ENCODE data around the gene TOB2. TPM values are rescaled to one million over a fixed set of nuclear protein-coding genes. Genes with fewer than 3 reads are reported as not detected.

Gene TOB2
- total RNA-seq, 1 experiment from 2014 or later, result 10.4 TPM

- DNase-seq (ENCODE audit: low spot score), result no peak
Measured at GRCh38 chr22:41384128-41384527, 62.5 kb downstream of the TOB2 start.

Other genes with a start within 250 kb of the TOB2 start
- gene L3MBTL2, start 241.5 kb downstream of the TOB2 start, total RNA-seq (2014; rRNA removed; shearing (Covaris generic)), result 16.4 and 20.7 TPM in 2 replicates
- not detected in 2 replicates for gene CHADL, start 205.9 kb downstream of the TOB2 start, total RNA-seq (2014; rRNA removed; shearing (Covaris generic))
- gene RANGAP1, start 160.6 kb downstream of the TOB2 start, total RNA-seq (2014; rRNA removed; shearing (Covaris generic)), result 29.7 and 44.6 TPM in 2 replicates
- 17.8 and 17.9 TPM in 2 replicates for gene ZC3H7B, start 145.3 kb downstream of the TOB2 start, total RNA-seq (2014; rRNA removed; shearing (Covaris generic))
- gene TEF, start 64.9 kb downstream of the TOB2 start, total RNA-seq (2014; rRNA removed; shearing (Covaris generic)), result 8.6 and 11.0 TPM in 2 replicates
- 80.0 and 123 TPM in 2 replicates for gene PHF5A, start 21.9 kb upstream of the TOB2 start, total RNA-seq (2014; rRNA removed; shearing (Covaris generic))
- gene ACO2, start 22.3 kb upstream of the TOB2 start, total RNA-seq (2014; rRNA removed; shearing (Covaris generic)), result 53.2 and 57.4 TPM in 2 replicates
- 22.8 and 23.1 TPM in 2 replicates for gene POLR3H, start 97.7 kb upstream of the TOB2 start, total RNA-seq (2014; rRNA removed; shearing (Covaris generic))
- 0.14 TPM in 1 of 2 replicates, not detected in the other for gene CSDC2, start 114.2 kb upstream of the TOB2 start, total RNA-seq (2014; rRNA removed; shearing (Covaris generic))
- 4.2 and 17.5 TPM in 2 replicates for gene PMM1, start 143.0 kb upstream of the TOB2 start, total RNA-seq (2014; rRNA removed; shearing (Covaris generic))
- gene DESI1, start 174.2 kb upstream of the TOB2 start, total RNA-seq (2014; rRNA removed; shearing (Covaris generic)), result 23.1 and 28.1 TPM in 2 replicates
- gene XRCC6, start 174.5 kb upstream of the TOB2 start, total RNA-seq (2014; rRNA removed; shearing (Covaris generic)), result 634 and 694 TPM in 2 replicates
- gene SNU13, start 242.1 kb upstream of the TOB2 start, total RNA-seq (2014; rRNA removed; shearing (Covaris generic)), result 112 and 113 TPM in 2 replicates